Stomach (tissue), 9 donors: ENCODE measurements around the gene IER5. TPM values are rescaled to one million over a fixed set of nuclear protein-coding genes. Genes with fewer than 3 reads are reported as not detected.

ENCODE experiments used
- DNase-seq, 2 donors: peaks; one replicate each; pipeline versions ENCODE4 v3.0.0 to v3.0.0-alpha.2; 2013 to 2019
- H3K27ac ChIP-seq, 5 donors: fragments of 200-600 bp in 4 of 5; sonication (generic) in 4 of 5; one replicate each; pipeline ENCODE4 v1.5.1; 2013 to 2019; ENCODE audit warnings: mild to moderate bottlenecking in 1 of 5, moderate library complexity in 1 of 5
- H3K27me3 ChIP-seq, 3 donors: fragments of 200-600 bp; sonication (generic); one replicate each; pipeline ENCODE4 v1.5.1; 2017 to 2019; ENCODE audit warnings: mixed run types in 1 of 3
- H3K36me3 ChIP-seq, 4 donors: fragments of 200-600 bp; sonication (generic); 1 replicate in 3 of 4; 2 replicates in 1 of 4; pipeline ENCODE4 v1.5.1; 2016 to 2019
- H3K4me1 ChIP-seq, 4 donors: fragments of 200-600 bp; sonication (generic); one replicate each; pipeline ENCODE4 v1.5.1; 2016 to 2019
- H3K4me3 ChIP-seq, 4 donors: fragments of 200-600 bp; sonication (generic) in 3 of 4; one replicate each; pipeline ENCODE4 v1.5.1; 2016 to 2019; ENCODE audit warnings: mild to moderate bottlenecking in 1 of 4
- H3K9me3 ChIP-seq, 4 donors: fragments of 200-600 bp; sonication (generic); one replicate each; pipeline ENCODE4 v1.5.1; 2016 to 2019
- EP300 ChIP-seq: sonication (generic); formaldehyde crosslinking; IDR thresholded peaks from one replicate; pipeline ENCODE4 v1.6.1; 2017; ENCODE audit warnings: antibody characterized with exemption
- POLR2A ChIP-seq, 4 donors: fragments of 450-650 bp; IDR thresholded peaks; one replicate each; pipeline ENCODE4 v1.6.1; 2016; ENCODE audit warnings: antibody characterized with exemption in 4 of 4, control low read depth in 2 of 4, mild to moderate bottlenecking in 1 of 4, moderate library complexity in 1 of 4
- POLR2AphosphoS5 ChIP-seq, 3 donors: sonication (generic); formaldehyde crosslinking; IDR thresholded peaks; one replicate each; pipeline ENCODE4 v1.6.1; 2016; ENCODE audit warnings: antibody characterized with exemption in 3 of 3
- WGBS, 5 donors: extraction: QIAGEN DNeasy Blood & Tissue Kit in 3 of 5; methylation state at CpG; one replicate each; pipeline versions ENCODE4 v1.1.5 to v1.1.7; 2013 to 2018; 5-methylcytosine and 5-hydroxymethylcytosine counted together
- intact Hi-C: fragments of 100-400 bp; cut with DNase I; formaldehyde crosslinking; loops from one replicate; pipeline ENCODE4 v1.15.1; 2023; ENCODE audit warnings: low total_unique reads
- polyA plus RNA-seq, 3 donors: library from polyadenylated mRNA; stranded (reverse); fragments of 200-250 nt; gene quantifications; one replicate each; pipeline ENCODE4 v1.2.3, GENCODE V29; 2013
- total RNA-seq, 5 donors: library from RNA; depleted of rRNA; stranded (reverse); fragments of >200 nt; gene quantifications; one replicate each; pipeline versions ENCODE4 v1.1.0 to v1.2.3, GENCODE V29; 2014 to 2016
- TF ChIP-seq, protein P1 (sequence below), 7 experiments: fragments of 450-650 bp in 4 of 7; fragments of 200-600 bp in 3 of 7; sonication (generic) in 3 of 7; IDR thresholded peaks; one replicate each; pipeline ENCODE4 v1.5.1; 2016 to 2019; ENCODE audit warnings: antibody characterized with exemption in 7 of 7, control low read depth in 2 of 7, mild to moderate bottlenecking in 1 of 7
- donor health status: healthy with polysubstance abuse.
- donor health status: Bipolar disorder and iron deficiency.
- donor health status: healthy.

Gene IER5
- total and polyA plus RNA-seq, 8 donors: 1.2 to 33.3 (median 10.2) TPM

GRCh38 chr1:181083842-181084605 lies 4.5 kb upstream of the IER5 start:
- H3K4me1 ChIP-seq: peaks cover 0 to 20% (median 9%) of the 10 kb centered on the region in 4 donors
- intact Hi-C loops: no loop called here
- TF ChIP-seq POLR2AphosphoS5 (IDR thresholded peaks at IDR 0.05): peak in 1 of 3 donors; percentile 15
- TF ChIP-seq EP300: no peak
- TF ChIP-seq, protein P1, sequence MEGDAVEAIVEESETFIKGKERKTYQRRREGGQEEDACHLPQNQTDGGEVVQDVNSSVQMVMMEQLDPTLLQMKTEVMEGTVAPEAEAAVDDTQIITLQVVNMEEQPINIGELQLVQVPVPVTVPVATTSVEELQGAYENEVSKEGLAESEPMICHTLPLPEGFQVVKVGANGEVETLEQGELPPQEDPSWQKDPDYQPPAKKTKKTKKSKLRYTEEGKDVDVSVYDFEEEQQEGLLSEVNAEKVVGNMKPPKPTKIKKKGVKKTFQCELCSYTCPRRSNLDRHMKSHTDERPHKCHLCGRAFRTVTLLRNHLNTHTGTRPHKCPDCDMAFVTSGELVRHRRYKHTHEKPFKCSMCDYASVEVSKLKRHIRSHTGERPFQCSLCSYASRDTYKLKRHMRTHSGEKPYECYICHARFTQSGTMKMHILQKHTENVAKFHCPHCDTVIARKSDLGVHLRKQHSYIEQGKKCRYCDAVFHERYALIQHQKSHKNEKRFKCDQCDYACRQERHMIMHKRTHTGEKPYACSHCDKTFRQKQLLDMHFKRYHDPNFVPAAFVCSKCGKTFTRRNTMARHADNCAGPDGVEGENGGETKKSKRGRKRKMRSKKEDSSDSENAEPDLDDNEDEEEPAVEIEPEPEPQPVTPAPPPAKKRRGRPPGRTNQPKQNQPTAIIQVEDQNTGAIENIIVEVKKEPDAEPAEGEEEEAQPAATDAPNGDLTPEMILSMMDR (IDR thresholded peaks at IDR 0.05): peak in 3 of 7 experiments; percentile 19 to 51 (median 47)
- TF ChIP-seq POLR2A (IDR thresholded peaks at IDR 0.05): no peak
- H3K36me3 ChIP-seq: no peaks in the 10 kb centered on the region
- 10 to 20% (median 15%) methylated on average over 6 of the region's 6 CpGs for WGBS, 5 donors
- H3K9me3 ChIP-seq: no peaks in the 10 kb centered on the region
- DNase-seq: peak; percentile 62 to 79
- no peak overlapping the region for H3K27ac ChIP-seq
- no peak overlapping the region for H3K4me3 ChIP-seq
- no peaks in the 10 kb centered on the region for H3K27me3 ChIP-seq

GRCh38 chr1:181084606-181084969 lies 3.9 kb upstream of the IER5 start:
- no peak overlapping the region for H3K4me3 ChIP-seq
- DNase-seq: no peak
- 16 to 40% (median 33%) methylated on average over 4 of the region's 4 CpGs for WGBS, 5 donors
- no peaks in the 10 kb centered on the region for H3K36me3 ChIP-seq
- H3K4me1 ChIP-seq: peaks cover 0 to 20% (median 10%) of the 10 kb centered on the region in 4 donors
- H3K27me3 ChIP-seq: no peaks in the 10 kb centered on the region
- H3K9me3 ChIP-seq: no peaks in the 10 kb centered on the region
- no peak overlapping the region for H3K27ac ChIP-seq
- intact Hi-C loops: no loop called here
- no peak for TF ChIP-seq POLR2AphosphoS5 (IDR thresholded peaks at IDR 0.05)
- TF ChIP-seq POLR2A (IDR thresholded peaks at IDR 0.05): no peak
- TF ChIP-seq, protein P1 (IDR thresholded peaks at IDR 0.05): no peak
- TF ChIP-seq EP300: no peak

- H3K4me3 ChIP-seq: no peak overlapping the region
- WGBS, 5 donors: 83 to 96% (median 92%) methylated on average over 1 of the region's 1 CpG
Observed at GRCh38 chr1:181086091-181086490, 2.4 kb upstream of the IER5 start.

DNA sequence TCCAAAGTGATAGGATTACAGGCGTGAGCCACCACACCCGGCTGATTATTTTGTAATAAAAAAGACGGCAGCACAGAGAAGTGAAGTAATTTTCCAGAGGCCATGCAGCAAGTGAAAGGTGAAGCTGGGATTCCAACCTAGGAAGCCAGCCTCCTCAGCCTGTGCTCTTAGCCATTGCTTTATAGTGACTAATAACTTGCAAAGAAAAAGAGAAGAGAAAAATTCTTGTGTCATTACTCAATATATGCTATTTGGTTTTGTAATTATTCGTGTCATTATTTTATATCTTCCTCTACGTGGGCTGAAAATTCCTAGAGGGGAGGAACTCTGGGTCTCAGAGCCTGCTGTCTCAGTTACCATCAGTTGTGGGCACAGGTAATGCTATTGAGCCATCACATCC lies 1.6 kb upstream of the IER5 start:
- no peak for DNase-seq
- Histone ChIP-seq H3K36me3 (no peaks in the 10 kb centered on the region), H3K27me3 (no peaks in the 10 kb centered on the region), H3K27ac (no peak overlapping the region), H3K4me3 (no peak overlapping the region), H3K9me3 (no peaks in the 10 kb centered on the region), H3K4me1 (peaks cover 6 to 38% (median 31%) of the 10 kb centered on the region in 4 donors)
- 66 to 79% (median 73%) methylated on average over 5 of the region's 5 CpGs for WGBS, 5 donors
- intact Hi-C loops: no loop called here
- TF ChIP-seq POLR2AphosphoS5 (IDR thresholded peaks at IDR 0.05) (no peak), EP300 (no peak), POLR2A (IDR thresholded peaks at IDR 0.05) (no peak)
- TF ChIP-seq, protein P1 (IDR thresholded peaks at IDR 0.05): no peak

More at GRCh38 chr1:181086091-181086490, 2.4 kb upstream of the IER5 start:
- no peak for TF ChIP-seq EP300
- no peak for TF ChIP-seq POLR2A (IDR thresholded peaks at IDR 0.05)
- TF ChIP-seq, protein P1 (IDR thresholded peaks at IDR 0.05): no peak
- no peak for TF ChIP-seq POLR2AphosphoS5 (IDR thresholded peaks at IDR 0.05)
- no peak for DNase-seq
- H3K27me3 ChIP-seq: no peaks in the 10 kb centered on the region
- H3K4me1 ChIP-seq: peaks cover 0 to 30% (median 24%) of the 10 kb centered on the region in 4 donors
- no peaks in the 10 kb centered on the region for H3K9me3 ChIP-seq
- intact Hi-C loops: no loop called here
- H3K27ac ChIP-seq: no peak overlapping the region
- no peaks in the 10 kb centered on the region for H3K36me3 ChIP-seq
